Fibroblast of skin of left biceps (primary cell): ENCODE results near the gene THAP3.

Experiments
- DNase-seq, 2 experiments: peaks; one replicate each; pipeline ENCODE4 v3.0.0-alpha.2; 2013; ENCODE audit warnings: low read depth in 2 of 2

Gene THAP3

DNA sequence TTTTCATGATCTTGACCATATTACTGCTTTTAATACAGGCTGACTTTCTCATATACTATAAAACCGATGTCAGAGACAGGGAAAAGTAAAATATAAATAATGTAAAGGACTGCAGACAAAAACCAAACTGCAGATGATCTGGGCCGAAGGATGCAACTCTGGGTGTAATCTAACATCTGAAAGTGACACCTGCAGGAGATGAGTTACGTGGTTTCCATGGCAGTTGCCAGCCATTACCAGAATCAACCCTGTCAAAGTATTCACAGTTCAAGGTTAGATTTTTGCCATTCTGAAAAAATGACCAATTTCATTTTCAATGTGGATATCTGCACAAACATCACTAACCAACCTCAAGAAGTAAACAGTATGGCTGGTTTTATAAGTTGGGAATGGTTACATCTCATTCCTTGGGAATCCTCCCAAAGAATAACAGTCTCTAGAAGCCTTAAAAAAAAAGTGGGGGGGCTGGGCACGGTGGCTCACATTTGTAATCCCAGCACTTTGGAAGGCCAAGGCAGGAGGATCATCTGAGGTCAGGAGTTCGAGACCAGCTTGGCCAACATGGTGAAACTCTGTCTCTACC lies 49.2 kb downstream of the THAP3 start:
- no peak for DNase-seq

DNA sequence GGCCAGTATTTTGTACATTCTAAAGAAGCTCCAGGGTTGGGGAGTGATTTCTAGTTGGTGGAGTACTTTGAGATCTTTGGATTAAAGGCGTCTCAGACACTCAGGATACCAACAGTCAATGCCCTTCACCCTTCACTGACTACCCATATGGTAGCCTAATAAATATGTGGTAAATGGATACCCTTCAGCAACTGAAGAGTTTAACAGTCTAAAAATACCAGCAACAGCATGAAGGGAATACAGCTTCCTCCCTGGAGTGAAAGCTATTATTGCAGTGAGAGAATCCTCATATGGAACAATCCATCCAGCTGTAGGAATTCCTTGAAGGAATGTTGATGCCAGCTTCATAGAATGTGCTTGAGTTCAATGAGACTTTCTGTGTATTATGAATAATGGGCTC lies 50.1 kb downstream of the THAP3 start:
- no peak for DNase-seq

DNA sequence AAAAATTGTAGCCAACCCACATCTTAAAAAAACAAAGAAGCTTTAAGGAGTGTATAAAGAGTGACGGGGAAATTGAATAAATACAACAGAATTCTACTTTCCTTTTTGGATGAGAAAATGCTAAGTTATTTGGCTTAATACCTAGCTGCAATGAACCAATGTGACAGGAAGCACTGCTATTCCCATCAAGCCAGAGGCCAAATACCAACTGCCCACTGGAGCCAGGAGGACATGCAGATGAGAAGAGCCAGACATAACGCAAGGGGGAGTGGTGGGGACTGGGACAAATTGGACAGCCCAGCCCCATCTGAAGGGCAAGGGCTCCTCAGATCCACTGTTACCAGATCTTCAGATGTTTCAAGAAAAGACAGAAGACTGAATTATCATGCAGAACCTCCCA lies 51.3 kb downstream of the THAP3 start:
- DNase-seq = no peak
